Upper lobe of left lung (tissue), 4 donors: Measurements from ENCODE around the gene OPTC.

Source experiments
- POLR2A ChIP-seq, 4 donors: fragments of 450-650 bp; IDR thresholded peaks; one replicate each; pipeline ENCODE4 v1.5.1; 2016 to 2017; ENCODE audit warnings: antibody characterized with exemption in 4 of 4, mild to moderate bottlenecking in 2 of 4
- POLR2AphosphoS5 ChIP-seq, 2 donors: sonication (generic); formaldehyde crosslinking; IDR thresholded peaks; one replicate each; pipeline ENCODE4 v1.5.1; 2017; ENCODE audit warnings: antibody characterized with exemption in 2 of 2
- TF ChIP-seq, protein P1 (sequence below), 6 experiments: fragments of 450-650 bp in 4 of 6; fragments of 200-600 bp in 2 of 6; sonication (generic) in 2 of 6; IDR thresholded peaks; one replicate each; pipeline ENCODE4 v1.5.1; 2016 to 2019; ENCODE audit warnings: antibody characterized with exemption in 6 of 6

DNA sequence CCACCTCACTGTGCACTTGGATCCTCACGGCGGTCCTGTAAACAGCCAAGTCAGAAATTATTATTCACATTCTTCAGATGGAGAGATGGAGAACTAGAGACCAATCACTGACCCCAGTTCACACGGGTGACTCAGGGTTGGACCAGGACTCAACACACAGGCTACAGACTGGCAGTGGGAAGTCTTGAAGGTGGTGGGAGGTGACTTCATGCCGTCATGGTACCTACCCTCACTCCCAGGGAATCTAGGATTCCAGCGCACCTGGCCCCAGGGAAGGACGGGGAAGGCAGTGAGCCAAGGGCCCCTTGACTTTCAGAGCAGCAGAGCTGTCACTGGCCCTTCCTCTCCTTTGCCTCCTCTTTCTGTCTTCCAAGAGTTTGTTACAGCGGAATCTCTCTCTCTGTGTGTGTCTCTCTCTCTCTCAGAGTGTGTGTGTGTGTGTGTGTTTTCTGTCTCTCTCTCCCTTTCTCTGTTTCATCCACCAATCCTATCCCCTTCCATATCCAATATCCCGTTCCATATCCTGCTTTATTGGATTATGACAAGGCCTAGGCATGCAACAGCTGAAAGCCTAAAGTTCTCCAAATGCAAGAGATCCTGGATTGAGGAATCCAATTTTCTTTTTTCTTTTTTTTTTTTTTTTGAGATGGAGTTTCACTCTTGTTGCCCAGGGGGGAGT lies 11.7 kb downstream of the OPTC start:
- TF ChIP-seq, protein P1, sequence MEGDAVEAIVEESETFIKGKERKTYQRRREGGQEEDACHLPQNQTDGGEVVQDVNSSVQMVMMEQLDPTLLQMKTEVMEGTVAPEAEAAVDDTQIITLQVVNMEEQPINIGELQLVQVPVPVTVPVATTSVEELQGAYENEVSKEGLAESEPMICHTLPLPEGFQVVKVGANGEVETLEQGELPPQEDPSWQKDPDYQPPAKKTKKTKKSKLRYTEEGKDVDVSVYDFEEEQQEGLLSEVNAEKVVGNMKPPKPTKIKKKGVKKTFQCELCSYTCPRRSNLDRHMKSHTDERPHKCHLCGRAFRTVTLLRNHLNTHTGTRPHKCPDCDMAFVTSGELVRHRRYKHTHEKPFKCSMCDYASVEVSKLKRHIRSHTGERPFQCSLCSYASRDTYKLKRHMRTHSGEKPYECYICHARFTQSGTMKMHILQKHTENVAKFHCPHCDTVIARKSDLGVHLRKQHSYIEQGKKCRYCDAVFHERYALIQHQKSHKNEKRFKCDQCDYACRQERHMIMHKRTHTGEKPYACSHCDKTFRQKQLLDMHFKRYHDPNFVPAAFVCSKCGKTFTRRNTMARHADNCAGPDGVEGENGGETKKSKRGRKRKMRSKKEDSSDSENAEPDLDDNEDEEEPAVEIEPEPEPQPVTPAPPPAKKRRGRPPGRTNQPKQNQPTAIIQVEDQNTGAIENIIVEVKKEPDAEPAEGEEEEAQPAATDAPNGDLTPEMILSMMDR (IDR thresholded peaks at IDR 0.05), result no peak
- TF ChIP-seq POLR2AphosphoS5 (IDR thresholded peaks at IDR 0.05), result no peak
- no peak for TF ChIP-seq POLR2A (IDR thresholded peaks at IDR 0.05)
